NCI-H128 (cell line): ENCODE results near the gene ARHGAP45.
"Not testable (repeated sequence)": the region's sequence is repeated elsewhere in the genome, so short reads cannot be mapped to it uniquely, and the experiment has no call there.

ENCODE experiments used
- DNase-seq: peaks from one replicate; lab custom pipeline; 2025; ENCODE audit not compliant: unreplicated experiment; lab: John Stamatoyannopoulos, UW

Gene ARHGAP45

GRCh38 chr19:1129084-1129483 lies 62.1 kb downstream of the ARHGAP45 start:
- not testable (repeated sequence) for DNase-seq

GRCh38 chr19:1129535-1129934 lies 62.6 kb downstream of the ARHGAP45 start:
- no peak for DNase-seq

GRCh38 chr19:1130771-1131717 lies 64.1 kb downstream of the ARHGAP45 start:
- DNase-seq = no peak

DNA sequence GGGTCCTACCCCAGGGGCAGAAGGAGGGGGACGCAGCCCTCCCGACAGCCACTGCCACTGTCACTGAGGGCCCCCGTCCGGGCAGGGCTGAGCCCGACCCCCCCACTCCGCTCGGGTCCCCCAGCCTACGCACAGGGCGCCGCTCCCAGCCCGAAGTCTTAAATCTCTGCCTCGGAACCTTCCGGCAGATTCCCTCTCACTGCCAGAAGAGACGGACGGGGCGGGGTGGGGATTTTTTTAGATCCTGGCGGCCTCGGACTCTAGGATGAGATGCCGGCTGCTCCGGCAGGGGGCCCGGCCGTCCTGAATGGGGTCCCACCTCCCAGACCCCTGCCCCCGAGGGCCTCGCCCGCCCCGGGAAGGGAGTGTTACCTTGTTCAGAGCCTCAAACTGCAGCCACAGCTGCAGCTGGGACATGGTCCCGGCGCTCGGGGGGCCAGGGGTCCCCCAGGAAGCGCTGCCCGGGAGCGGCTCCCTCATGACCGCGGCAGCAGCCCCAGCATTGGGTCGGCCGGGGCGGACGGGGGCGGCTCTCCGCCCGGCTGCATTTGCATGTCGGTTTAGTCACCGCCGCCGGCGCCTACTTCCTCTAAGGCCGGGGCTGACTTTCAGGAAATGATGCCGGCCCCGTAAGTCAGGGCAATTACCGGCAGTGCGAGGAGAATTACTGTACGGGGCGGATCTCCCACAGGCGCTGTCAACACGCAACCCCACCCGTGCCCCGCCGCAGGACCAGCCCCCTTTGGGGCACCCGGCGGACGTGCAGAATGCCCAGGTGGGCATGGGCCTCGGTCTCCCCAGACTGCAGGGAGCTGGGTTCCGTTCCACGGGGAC lies 65.0 kb downstream of the ARHGAP45 start:
- DNase-seq = no peak

DNA sequence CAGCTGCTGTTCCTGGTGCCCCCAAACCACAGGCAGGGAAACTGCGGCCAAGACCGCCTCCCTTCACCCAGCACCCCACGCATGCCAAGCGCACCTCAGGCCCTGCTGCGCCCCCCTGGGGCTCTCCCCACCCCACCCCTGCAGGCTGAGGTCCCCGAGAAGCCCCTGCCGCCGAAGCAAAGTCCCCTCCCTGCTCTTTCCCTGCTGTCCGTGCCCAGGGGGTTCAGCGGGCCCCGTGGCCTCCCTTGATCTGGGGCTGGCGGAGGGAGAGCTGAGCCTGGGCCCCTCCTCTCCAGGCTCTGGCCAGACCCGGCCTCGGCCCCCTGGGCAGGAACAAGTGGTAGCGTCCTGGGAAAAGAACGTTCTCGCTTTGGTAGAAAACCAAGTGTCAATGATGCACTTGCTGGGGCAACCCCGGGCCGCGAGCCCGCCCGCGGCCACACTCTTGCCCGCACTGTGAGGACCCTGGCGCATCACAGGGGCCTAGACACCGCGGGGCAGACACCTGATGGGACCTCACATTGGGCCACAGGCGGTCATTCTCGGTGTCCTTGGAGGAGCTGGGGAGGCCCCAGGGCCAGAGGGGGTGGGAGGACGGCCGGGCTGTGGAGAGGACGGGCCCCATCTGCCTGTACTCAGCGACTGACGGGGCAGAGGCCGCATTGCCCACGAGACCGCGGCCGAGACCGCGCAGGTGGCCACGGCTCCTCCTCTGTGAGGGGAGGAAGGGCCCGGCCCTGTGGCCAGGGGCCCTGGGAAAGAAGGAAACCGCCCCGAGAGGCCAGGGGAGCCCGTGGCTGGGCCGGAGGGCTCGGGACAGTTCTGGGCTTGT lies 65.8 kb downstream of the ARHGAP45 start:
- DNase-seq = no peak

- DNase-seq = no peak
Measured at GRCh38 chr19:1133471-1133929, 66.5 kb downstream of the ARHGAP45 start.

DNA sequence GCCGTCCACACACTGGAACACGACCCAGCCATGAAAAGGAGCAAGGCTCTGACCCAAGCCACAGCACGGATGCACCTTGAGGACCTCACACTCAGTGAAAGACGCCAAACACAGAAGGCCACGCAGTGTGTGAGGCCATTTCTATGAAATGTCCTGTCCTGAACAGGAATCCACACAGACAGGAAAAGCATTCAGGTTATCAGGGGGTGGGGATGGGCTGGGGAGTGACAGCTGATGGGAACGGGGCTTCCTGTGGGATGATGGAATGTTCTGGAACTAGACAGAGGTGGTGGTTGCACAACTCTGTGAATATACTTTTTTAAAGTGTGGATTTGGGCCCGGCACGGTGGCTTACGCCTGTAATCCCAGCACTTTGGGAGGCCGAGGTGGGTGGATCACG lies 67.5 kb downstream of the ARHGAP45 start:
- no peak for DNase-seq

DNA sequence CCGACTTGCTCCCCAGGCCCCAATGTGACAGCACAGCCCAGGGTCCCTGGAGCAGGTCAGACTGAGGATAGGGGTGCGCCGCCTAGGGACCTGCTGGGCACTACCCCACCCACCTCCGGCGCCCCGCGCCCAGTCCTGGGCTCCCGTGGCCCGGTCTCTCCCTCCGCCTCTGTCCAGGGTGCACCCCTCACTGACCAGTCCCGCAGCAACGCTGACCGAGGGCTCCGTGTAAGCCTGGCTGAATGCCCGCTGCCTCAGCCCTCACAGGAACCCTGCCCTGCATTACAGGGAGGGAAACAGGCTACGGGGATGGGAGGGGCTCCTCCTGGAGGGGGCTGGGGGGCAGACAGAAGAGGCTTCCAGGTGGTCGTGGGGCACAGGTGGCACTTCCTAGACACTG lies 68.5 kb downstream of the ARHGAP45 start:
- no peak for DNase-seq

DNA sequence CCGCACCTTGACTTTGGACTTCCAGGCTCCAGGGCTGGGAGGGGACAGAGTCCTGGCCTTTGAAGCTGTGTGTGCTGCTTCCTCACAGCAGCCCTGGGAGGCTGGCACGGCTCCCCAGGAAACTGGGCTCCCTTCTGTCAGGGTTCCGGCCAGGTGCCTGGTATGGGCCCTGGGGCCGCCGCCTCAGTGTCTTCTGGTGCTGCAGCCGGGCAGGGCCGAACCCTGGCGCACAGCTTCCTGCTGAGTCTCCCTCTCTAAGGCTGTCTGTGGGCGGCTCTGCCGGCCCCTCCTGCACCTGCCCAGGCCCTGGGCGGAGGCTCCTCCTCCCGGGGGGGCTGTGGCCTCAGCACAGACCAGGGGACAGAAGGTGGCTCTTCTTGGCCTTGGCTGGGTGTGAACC lies 69.2 kb downstream of the ARHGAP45 start:
- DNase-seq = no peak
